Endothelial cell of umbilical vein (primary cell): ENCODE data around the gene UFSP2. TPM values are rescaled to one million over a fixed set of nuclear protein-coding genes. Genes with fewer than 3 reads are reported as not detected.

ENCODE experiments used
- BruUV-seq: library from RNA; stranded (reverse); fragments of 400-500 nt; replicated peaks from 2 replicates; lab custom pipeline; 2021; lab: Mats Ljungman, UMichigan
- CTCF ChIA-PET: fragments of 300-600, 350-600 bp; sonication (Branson Sonifier 250); formaldehyde crosslinking; loops from one replicate; lab custom pipeline; 2021; ENCODE audit warnings: antibody characterized with exemption, inconsistent platforms; lab: Charles Lee
- POLR2A ChIA-PET: fragments of 300-600, 350-600 bp; sonication (Branson Sonifier 250); formaldehyde crosslinking; loops from one replicate; lab custom pipeline; 2021; ENCODE audit warnings: antibody characterized with exemption, inconsistent platforms; lab: Charles Lee
- DNase-seq: peaks from one replicate; pipeline ENCODE4 v3.0.0-alpha.2; 2011; ENCODE audit warnings: low read depth, low spot score
- FAIRE-seq: peaks from 2 replicates; lab custom pipeline; 2011; peaks lifted over from hg19 to GRCh38; lab: Jason Lieb, UNC
- H2AFZ ChIP-seq: 2 replicates; pipeline ENCODE4 v1.6.0; 2012; ENCODE audit warnings: low read depth, low read length, control low read depth, inconsistent platforms
- H3K27ac ChIP-seq: 2 replicates; pipeline ENCODE4 v1.5.1; 2011; ENCODE audit warnings: low read depth, mild to moderate bottlenecking, control low read depth, low read length, moderate library complexity; ENCODE audit not compliant: insufficient read depth
- H3K27me3 ChIP-seq, 2 experiments: 2 replicates each; pipeline versions ENCODE4 v1.6.0 to v1.6.1; 2011; ENCODE audit warnings: low read length in 2 of 2, mixed read lengths in 1 of 2; ENCODE audit not compliant: control insufficient read depth in 2 of 2, insufficient read depth in 2 of 2
- H3K36me3 ChIP-seq, 2 experiments: 2 replicates in 1 of 2; 3 replicates in 1 of 2; pipeline ENCODE4 v1.5.1; 2011; ENCODE audit warnings: low read length in 2 of 2, mild to moderate bottlenecking in 1 of 2, moderate library complexity in 1 of 2; ENCODE audit not compliant: control insufficient read depth in 2 of 2, insufficient read depth in 2 of 2; ENCODE audit errors: extremely low read depth in 1 of 2
- H3K4me1 ChIP-seq: 3 replicates; pipeline ENCODE4 v1.5.1; 2011; ENCODE audit warnings: mild to moderate bottlenecking, low read length; ENCODE audit not compliant: control insufficient read depth, insufficient read depth; ENCODE audit errors: extremely low read depth
- H3K4me2 ChIP-seq: 2 replicates; pipeline ENCODE4 v1.6.1; 2011; ENCODE audit warnings: low read length, control low read depth, mixed read lengths; ENCODE audit not compliant: insufficient read depth
- H3K4me3 ChIP-seq, 3 experiments: fragments of 200-600 bp in 1 of 3; sonication (generic), shearing (Covaris generic) in 1 of 3; replicated peaks in 1 of 3; 2 replicates each; pipeline ENCODE4 v1.5.1; 2011 to 2016; ENCODE audit warnings: control low read depth in 3 of 3, low read length in 3 of 3, mild to moderate bottlenecking in 2 of 3, inconsistent platforms in 1 of 3, low read depth in 1 of 3, moderate library complexity in 1 of 3; ENCODE audit not compliant: insufficient read depth in 1 of 3
- H3K79me2 ChIP-seq: 2 replicates; pipeline ENCODE4 v1.6.0; 2012; ENCODE audit warnings: low read length, inconsistent platforms; ENCODE audit not compliant: control insufficient read depth, insufficient read depth
- H3K9ac ChIP-seq: replicated peaks from 2 replicates; pipeline ENCODE3; 2011; ENCODE audit warnings: low read length, control low read depth; ENCODE audit not compliant: insufficient read depth; ENCODE audit errors: extremely low read depth
- H3K9me1 ChIP-seq: replicated peaks from 3 replicates; pipeline ENCODE4 v1.6.0; 2011; ENCODE audit warnings: mild to moderate bottlenecking, low read length; ENCODE audit not compliant: control insufficient read depth, insufficient read depth; ENCODE audit errors: extremely low read depth
- H3K9me3 ChIP-seq: replicated peaks from 2 replicates; pipeline ENCODE4 v1.5.1; 2012; ENCODE audit warnings: low read length, inconsistent platforms; ENCODE audit not compliant: control insufficient read depth, insufficient read depth
- H4K20me1 ChIP-seq: replicated peaks from 2 replicates; pipeline ENCODE3; 2011; ENCODE audit warnings: mild to moderate bottlenecking, low read length; ENCODE audit not compliant: control insufficient read depth, insufficient read depth; ENCODE audit errors: extremely low read depth
- CTCF ChIP-seq, 2 donors: IDR thresholded peaks; 1 replicate in 1 of 2; 2 replicates in 1 of 2; pipeline ENCODE4 v1.5.1; 2011; ENCODE audit warnings: low read length in 2 of 2, mild to moderate bottlenecking in 2 of 2, moderate library complexity in 2 of 2, control low read depth in 1 of 2, inconsistent platforms in 1 of 2, low read depth in 1 of 2; ENCODE audit not compliant: insufficient read depth in 1 of 2; ENCODE audit errors: extremely low read depth in 1 of 2
- EZH2 ChIP-seq: IDR thresholded peaks from 2 replicates; pipeline ENCODE4 v1.6.1; 2012; ENCODE audit warnings: borderline replicate concordance, low read depth, mild to moderate bottlenecking, moderate library complexity, low read length, inconsistent platforms; ENCODE audit not compliant: severe bottlenecking
- FOS ChIP-seq: IDR thresholded peaks from 2 replicates; pipeline ENCODE4 v1.6.1; 2011; ENCODE audit warnings: mild to moderate bottlenecking, low read length, moderate library complexity, borderline replicate concordance; ENCODE audit not compliant: insufficient read depth
- GATA2 ChIP-seq: IDR thresholded peaks from 2 replicates; pipeline ENCODE4 v1.7.0; 2011; ENCODE audit warnings: low read depth, mild to moderate bottlenecking, moderate library complexity, mixed read lengths, low read length; ENCODE audit not compliant: insufficient read length, insufficient read depth
- JUN ChIP-seq: IDR thresholded peaks from 2 replicates; pipeline ENCODE4 v1.6.1; 2011; ENCODE audit warnings: borderline replicate concordance, low read depth; ENCODE audit not compliant: insufficient read length, insufficient read depth
- MAX ChIP-seq: IDR thresholded peaks from 2 replicates; pipeline ENCODE4 v1.6.1; 2011; ENCODE audit not compliant: insufficient read depth, insufficient read length
- MYC ChIP-seq: IDR thresholded peaks from one replicate; pipeline ENCODE4 v1.6.1; 2011; ENCODE audit warnings: mild to moderate bottlenecking, low read depth, low read length
- POLR2A ChIP-seq: IDR thresholded peaks from 2 replicates; pipeline ENCODE4 v1.6.1; 2012; ENCODE audit warnings: low read depth, mild to moderate bottlenecking, control low read depth, low read length
- POLR2AphosphoS5 ChIP-seq: IDR thresholded peaks from 2 replicates; pipeline ENCODE4 v1.6.1; 2012; ENCODE audit warnings: low read depth, mild to moderate bottlenecking, control low read depth, low read length, moderate library complexity; ENCODE audit not compliant: insufficient read depth
- dilution Hi-C: fragments of 300-500 bp; cut with MboI; formaldehyde crosslinking; loops from one replicate; pipeline ENCODE4 v1.15.0; 2019; ENCODE audit warnings: low sequenced_read_pairs; ENCODE audit not compliant: extremely low pct_ligation_motif_present
- intact Hi-C: fragments of 100-400 bp; cut with micrococcal nuclease; formaldehyde crosslinking; loops from one replicate; pipeline ENCODE4 v1.10.0; 2022
- polyA plus RNA-seq, 4 experiments: library from polyadenylated mRNA; depleted of rRNA in 3 of 4; stranded (reverse) in 3 of 4; unstranded in 1 of 4; fragments of >200 nt; gene quantifications; 2 replicates each; pipeline versions ENCODE4 v1.2.1 to v1.2.3, GENCODE V29; 2011 to 2012; ENCODE audit warnings: missing spikeins in 1 of 4
- total RNA-seq: library from RNA; stranded (reverse); gene quantifications from 2 replicates; pipeline ENCODE4 v1.2.3, GENCODE V29; 2021

UFSP2 gene
- total and polyA plus RNA-seq, 2 donors (not counting 3 experiments of a cell fraction or from before 2014, with no cell fraction given): 25.2 to 26.7 TPM

GRCh38 chr4:185441479-185441878, 15.7 kb upstream of the UFSP2 start:
- intact Hi-C loops: no loop called here
- Histone ChIP-seq H2AFZ (no peak overlapping the region), H3K36me3 (no peaks in the 10 kb centered on the region), H3K9me3 (no peaks in the 10 kb centered on the region), H3K9ac (no peak overlapping the region), H3K79me2 (no peaks in the 10 kb centered on the region), H3K4me1 (no peaks in the 10 kb centered on the region), H3K27me3 (no peaks in the 10 kb centered on the region), H3K4me3 (no peak overlapping the region), H3K4me2 (no peak overlapping the region), H4K20me1 (no peaks in the 10 kb centered on the region), H3K27ac (no peak overlapping the region), H3K9me1 (no peaks in the 10 kb centered on the region)
- no peak for DNase-seq
- ChIA-PET POLR2A (no interaction called here), CTCF (interaction anchor here (0.9 kb wide), 1 partner anchor 157 kb away, joined by 3 read pairs; no protein-coding TSS in a partner anchor)
- no peak for FAIRE-seq
- dilution Hi-C loops: no loop called here
- TF ChIP-seq MYC (no peak), JUN (no peak), MAX (no peak), GATA2 (no peak), POLR2AphosphoS5 (no peak), EZH2 (no peak), CTCF (IDR thresholded peaks at IDR 0.05; ENCODE audit: extremely low read depth in 1 of 2, insufficient read depth in 1 of 2, low read depth in 1 of 2, low read length in 2 of 2) (no peak), POLR2A (no peak), FOS (no peak)
- BruUV-seq: no TSS peak
